ENCODE results near the gene MED8. TPM values are rescaled to one million over a fixed set of nuclear protein-coding genes. Genes with fewer than 3 reads are reported as not detected.

Gene MED8
- polyA plus RNA-seq, 2 of the 4 experiments (the other 2 are of a cell fraction), result 21.8 to 33.9 TPM

GRCh38 chr1:43358746-43359693 is 30.6 kb downstream of the MED8 start, which contains the start of gene CDC20 (continued):
- TF ChIP-seq REST (IDR thresholded peaks at IDR 0.05), result peak; percentile 88
- TF ChIP-seq ZC3H11A (IDR thresholded peaks at IDR 0.05), result no peak
- peak; percentile 42; the same call in 1 of the 2 replicates for TF ChIP-seq POLR2A (IDR thresholded peaks at IDR 0.05; ENCODE audit: low read length)
- no peak; the same call in 1 of the 2 replicates for TF ChIP-seq GATA3 (IDR thresholded peaks at IDR 0.05; ENCODE audit: borderline replicate concordance)
- TF ChIP-seq KDM5A (IDR thresholded peaks at IDR 0.05), result peak; percentile 81
- TF ChIP-seq E2F6 (IDR thresholded peaks at IDR 0.05; ENCODE audit: borderline replicate concordance, low read depth), result no peak
- TF ChIP-seq JUN (IDR thresholded peaks at IDR 0.05), result peak in 1 of 2 experiments; percentile 50; a peak in 2 of 5 replicates

- ATAC-seq (peak; percentile 60 to 64), FAIRE-seq (no peak), DNase-seq (ENCODE audit: low read depth in 1 of 2, low spot score in 1 of 2) (peak; percentile 58 to 72)
- H3K4me1 ChIP-seq, result peaks cover 35% of the 10 kb centered on the region
- H3K4me3 ChIP-seq, result peak overlapping the region; percentile 62
- 3% methylated on average over 15 of the region's 33 CpGs for WGBS (ENCODE audit: missing lambda C conversion rate)
- POLR2A ChIA-PET, result interaction anchor here (0.5 to 2.6 kb wide), 15 partner anchors 10 to 588 kb away, joined by 3 to 37 read pairs (median 4); partner anchors contain the start of genes ELOVL1, MED8, PTPRF and SZT2
- peak overlapping the region; percentile 91 for H3K4me2 ChIP-seq
- H3K27ac ChIP-seq, result peak overlapping the region; percentile 92 to 97
- CTCF ChIA-PET, result interaction anchor here (0.8 to 3.3 kb wide), 7 partner anchors 12 to 194 kb away, joined by 3 to 9 read pairs (median 3); no protein-coding TSS in a partner anchor
- H3K9me3 ChIP-seq, result no peaks in the 10 kb centered on the region
- TF ChIP-seq EP300 (IDR thresholded peaks at IDR 0.05) (no peak), FOXS1 (CRISPR knock-in tag; IDR thresholded peaks at IDR 0.05) (no peak), RAD21 (conservative IDR thresholded peaks at IDR 0.05 in 1 of 2, IDR thresholded peaks at IDR 0.05 in 1 of 2) (peak in 1 of 2 experiments; percentile 30; a peak in 2 of 5 replicates), PBX3 (IDR thresholded peaks at IDR 0.05) (no peak), HEYL (CRISPR knock-in tag; IDR thresholded peaks at IDR 0.05) (no peak), BCL3 (IDR thresholded peaks at IDR 0.05) (peak; percentile 89; the same call in 2 of the 3 replicates), BHLHE40 (IDR thresholded peaks at IDR 0.05; ENCODE audit: low read depth, low read length) (no peak), KDM1A (IDR thresholded peaks at IDR 0.05; ENCODE audit: low read depth) (no peak), ZC3H11A (IDR thresholded peaks at IDR 0.05) (no peak), POLR2A (IDR thresholded peaks at IDR 0.05; ENCODE audit: low read length) (peak; percentile 72), HMGXB4 (CRISPR knock-in tag; IDR thresholded peaks at IDR 0.05; ENCODE audit: borderline replicate concordance) (no peak), RNF2 (IDR thresholded peaks at IDR 0.05; ENCODE audit: borderline replicate concordance, low read depth) (no peak), PHF8 (IDR thresholded peaks at IDR 0.05; ENCODE audit: borderline replicate concordance, low read depth) (peak; percentile 59; the same call in 1 of the 2 replicates), CBX8 (IDR thresholded peaks at IDR 0.05) (no peak), RARB (CRISPR knock-in tag; IDR thresholded peaks at IDR 0.05) (no peak), JUN (IDR thresholded peaks at IDR 0.05) (peak; percentile 78 to 81), MAZ (IDR thresholded peaks at IDR 0.05; ENCODE audit: borderline replicate concordance, low read depth, low read length) (no peak), CEBPB (IDR thresholded peaks at IDR 0.05) (no peak), JUNB (IDR thresholded peaks at IDR 0.05) (no peak), CHD2 (IDR thresholded peaks at IDR 0.05; ENCODE audit: low read length, partially characterized antibody) (no peak), FOSB (CRISPR knock-in tag; IDR thresholded peaks at IDR 0.05) (no peak), FOSL2 (IDR thresholded peaks at IDR 0.05) (no peak), FOSL2 (CRISPR knock-in tag; IDR thresholded peaks at IDR 0.05) (no peak)
Measured at GRCh38 chr1:43358121-43358745, 31.4 kb downstream of the MED8 start.
